ENCODE results near the gene ALAS1. TPM values are rescaled to one million over a fixed set of nuclear protein-coding genes. Genes with fewer than 3 reads are reported as not detected.

Gene ALAS1
- total RNA-seq, 1 donor from 2014 or later: 41.5 TPM

DNA sequence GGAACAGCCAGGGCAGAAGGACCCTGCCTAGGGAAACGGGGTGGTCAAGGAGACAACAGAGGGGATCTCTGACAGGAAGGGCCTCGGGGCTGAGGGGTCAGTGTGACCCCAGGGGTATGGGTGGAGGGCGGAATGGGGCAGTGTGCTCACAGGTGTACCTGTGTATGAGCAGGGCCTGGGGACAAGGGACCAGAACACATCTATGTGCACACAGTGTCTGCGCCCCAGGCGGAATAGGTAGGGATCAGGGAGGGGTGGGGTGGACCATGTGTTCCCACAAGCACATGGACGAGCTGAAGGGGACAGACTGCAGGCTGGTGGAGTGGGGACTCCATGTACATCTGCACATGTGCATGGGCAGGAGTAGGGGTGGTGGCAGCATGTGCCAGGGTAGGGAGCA lies 32.5 kb downstream of the ALAS1 start:
- Histone ChIP-seq H3K4me1 (peaks cover 36% of the 10 kb centered on the region), H3K27me3 (no peaks in the 10 kb centered on the region), H3K27ac (no peak overlapping the region), H3K4me3 (no peak overlapping the region), H3K36me3 (peaks cover 0 to 59% of the 10 kb centered on the region in 2 donors), H3K9me3 (no peaks in the 10 kb centered on the region)
- TF ChIP-seq POLR2A (IDR thresholded peaks at IDR 0.05): no peak
- TF ChIP-seq POLR2AphosphoS5 (IDR thresholded peaks at IDR 0.05; ENCODE audit: insufficient read depth in 1 of 2, low read depth in 1 of 2): no peak
- TF ChIP-seq, protein P1, sequence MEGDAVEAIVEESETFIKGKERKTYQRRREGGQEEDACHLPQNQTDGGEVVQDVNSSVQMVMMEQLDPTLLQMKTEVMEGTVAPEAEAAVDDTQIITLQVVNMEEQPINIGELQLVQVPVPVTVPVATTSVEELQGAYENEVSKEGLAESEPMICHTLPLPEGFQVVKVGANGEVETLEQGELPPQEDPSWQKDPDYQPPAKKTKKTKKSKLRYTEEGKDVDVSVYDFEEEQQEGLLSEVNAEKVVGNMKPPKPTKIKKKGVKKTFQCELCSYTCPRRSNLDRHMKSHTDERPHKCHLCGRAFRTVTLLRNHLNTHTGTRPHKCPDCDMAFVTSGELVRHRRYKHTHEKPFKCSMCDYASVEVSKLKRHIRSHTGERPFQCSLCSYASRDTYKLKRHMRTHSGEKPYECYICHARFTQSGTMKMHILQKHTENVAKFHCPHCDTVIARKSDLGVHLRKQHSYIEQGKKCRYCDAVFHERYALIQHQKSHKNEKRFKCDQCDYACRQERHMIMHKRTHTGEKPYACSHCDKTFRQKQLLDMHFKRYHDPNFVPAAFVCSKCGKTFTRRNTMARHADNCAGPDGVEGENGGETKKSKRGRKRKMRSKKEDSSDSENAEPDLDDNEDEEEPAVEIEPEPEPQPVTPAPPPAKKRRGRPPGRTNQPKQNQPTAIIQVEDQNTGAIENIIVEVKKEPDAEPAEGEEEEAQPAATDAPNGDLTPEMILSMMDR (IDR thresholded peaks at IDR 0.05): no peak
- DNase-seq (ENCODE audit: extremely low spot score in 2 of 2): no peak
- intact Hi-C loops (cut with DNase I): loop anchor here (5.0 kb wide), 1 partner anchor 112 kb away; no protein-coding TSS in a partner anchor

DNA sequence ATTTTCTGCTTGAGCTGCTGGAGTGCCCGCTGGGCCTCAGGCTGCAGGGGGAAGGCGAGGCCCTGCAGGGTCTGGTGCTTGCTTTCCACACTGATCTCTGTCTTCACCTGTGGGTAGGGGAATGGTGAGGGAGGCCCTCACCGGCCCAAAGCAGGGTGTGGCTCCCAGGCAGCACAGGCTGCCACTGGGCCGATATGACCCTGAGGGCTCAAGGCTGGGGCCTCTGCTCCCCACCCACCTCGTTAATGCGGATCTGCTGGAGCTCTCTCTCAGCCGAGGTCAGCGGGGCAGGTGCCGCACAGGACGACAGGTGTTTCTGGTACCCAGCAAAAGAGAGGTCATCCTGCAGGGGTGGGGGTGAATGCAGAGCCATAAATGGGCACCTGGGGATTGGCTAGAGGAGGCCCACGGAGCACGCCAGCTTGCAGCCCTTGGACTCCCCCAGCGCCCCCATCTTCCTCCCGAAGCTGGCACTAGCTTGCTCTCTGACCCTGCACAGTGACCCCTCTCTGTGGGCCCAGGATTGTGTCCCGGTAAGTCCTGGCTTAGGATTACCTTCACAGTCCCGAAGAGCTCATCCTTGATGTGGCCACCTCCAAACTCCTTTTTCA lies 33.0 kb downstream of the ALAS1 start:
- intact Hi-C loops (cut with DNase I): loop anchor here (5.0 kb wide), 1 partner anchor 111 kb away; no protein-coding TSS in a partner anchor
- DNase-seq (ENCODE audit: extremely low spot score in 2 of 2): no peak

GRCh38 chr3:52231502-52232278 lies 33.7 kb downstream of the ALAS1 start:
- no peak for DNase-seq (ENCODE audit: extremely low spot score in 2 of 2)

More for the DNA sequence above, 33.0 kb downstream of the ALAS1 start:
- Histone ChIP-seq H3K9me3 (no peaks in the 10 kb centered on the region), H3K27ac (no peak overlapping the region), H3K4me3 (no peak overlapping the region), H3K4me1 (peaks cover 41% of the 10 kb centered on the region), H3K27me3 (no peaks in the 10 kb centered on the region), H3K36me3 (peaks cover 0 to 59% of the 10 kb centered on the region in 2 donors)
- TF ChIP-seq POLR2AphosphoS5 (IDR thresholded peaks at IDR 0.05; ENCODE audit: insufficient read depth in 1 of 2, low read depth in 1 of 2): no peak
- no peak for TF ChIP-seq POLR2A (IDR thresholded peaks at IDR 0.05)
- TF ChIP-seq, protein P1 (IDR thresholded peaks at IDR 0.05): no peak

GRCh38 chr3:52232279-52233107 lies 34.5 kb downstream of the ALAS1 start:
- Histone ChIP-seq H3K9me3 (no peaks in the 10 kb centered on the region), H3K4me1 (peaks cover 56% of the 10 kb centered on the region), H3K4me3 (no peak overlapping the region), H3K27ac (no peak overlapping the region), H3K27me3 (no peaks in the 10 kb centered on the region), H3K36me3 (peaks cover 0 to 57% of the 10 kb centered on the region in 2 donors)
- no peak for DNase-seq (ENCODE audit: extremely low spot score in 2 of 2)
- intact Hi-C loops (cut with DNase I): loop anchor here (5.0 kb wide), 1 partner anchor 110 kb away; no protein-coding TSS in a partner anchor
- TF ChIP-seq POLR2AphosphoS5 (IDR thresholded peaks at IDR 0.05; ENCODE audit: insufficient read depth in 1 of 2, low read depth in 1 of 2): no peak
- TF ChIP-seq POLR2A (IDR thresholded peaks at IDR 0.05): no peak
- TF ChIP-seq, protein P1 (IDR thresholded peaks at IDR 0.05): no peak

More at GRCh38 chr3:52231502-52232278, 33.7 kb downstream of the ALAS1 start:
- Histone ChIP-seq H3K9me3 (no peaks in the 10 kb centered on the region), H3K27me3 (no peaks in the 10 kb centered on the region), H3K36me3 (peaks cover 0 to 59% of the 10 kb centered on the region in 2 donors), H3K4me3 (no peak overlapping the region), H3K27ac (no peak overlapping the region), H3K4me1 (peaks cover 48% of the 10 kb centered on the region)
- TF ChIP-seq, protein P1 (IDR thresholded peaks at IDR 0.05): peak; percentile 41 to 95 (median 74)
- peak in 1 of 2 donors; percentile 25 for TF ChIP-seq POLR2AphosphoS5 (IDR thresholded peaks at IDR 0.05; ENCODE audit: insufficient read depth in 1 of 2, low read depth in 1 of 2)
- TF ChIP-seq POLR2A (IDR thresholded peaks at IDR 0.05): no peak
- intact Hi-C loops (cut with DNase I): loop anchor here (5.0 kb wide), 1 partner anchor 111 kb away; no protein-coding TSS in a partner anchor
